HG02840 (cell line): ENCODE results near the gene RHBDD3.

ENCODE experiments used
- ATAC-seq: cut with Tn5 transposase; IDR thresholded peaks from one replicate; pipeline ENCODE4 v1.9.1; 2021; ENCODE audit warnings: mild to moderate bottlenecking, moderate library complexity, moderate number of reproducible peaks; ENCODE audit not compliant: unreplicated experiment, low FRiP score

RHBDD3 gene

GRCh38 chr22:29306835-29307595 lies 39.2 kb upstream of the RHBDD3 start:
- ATAC-seq = no peak

GRCh38 chr22:29306175-29306834 lies 38.5 kb upstream of the RHBDD3 start, which contains the start of gene GAS2L1:
GAS2L1 (plus strand) TSS chr22:29306650; CDS start chr22:29308106, 1,456 bp downstream.
- ATAC-seq = no peak

- no peak for ATAC-seq
Observed at GRCh38 chr22:29305836-29306174, 38.0 kb upstream of the RHBDD3 start.

- ATAC-seq = no peak
Observed at GRCh38 chr22:29302681-29303465, 35.1 kb upstream of the RHBDD3 start.

GRCh38 chr22:29302402-29302680 lies 34.6 kb upstream of the RHBDD3 start:
- no peak for ATAC-seq

GRCh38 chr22:29301716-29302401 lies 34.1 kb upstream of the RHBDD3 start:
- no peak for ATAC-seq

GRCh38 chr22:29300807-29301601 lies 33.2 kb upstream of the RHBDD3 start:
- ATAC-seq = no peak

GRCh38 chr22:29300467-29300806 lies 32.7 kb upstream of the RHBDD3 start:
- ATAC-seq = no peak

- no peak for ATAC-seq
Observed at GRCh38 chr22:29299136-29299900, 31.5 kb upstream of the RHBDD3 start.

GRCh38 chr22:29298641-29299040 lies 30.9 kb upstream of the RHBDD3 start:
- no peak for ATAC-seq

- ATAC-seq = no peak
Observed at GRCh38 chr22:29292379-29292778, 24.6 kb upstream of the RHBDD3 start.

- ATAC-seq = no peak
Observed at GRCh38 chr22:29291215-29291614, 23.4 kb upstream of the RHBDD3 start.

GRCh38 chr22:29290061-29290460 lies 22.3 kb upstream of the RHBDD3 start:
- ATAC-seq = no peak

GRCh38 chr22:29288837-29289236 lies 21.1 kb upstream of the RHBDD3 start:
- ATAC-seq = no peak

GRCh38 chr22:29284196-29284595 lies 16.4 kb upstream of the RHBDD3 start:
- no peak for ATAC-seq

- ATAC-seq = no peak
Observed at GRCh38 chr22:29277927-29278326, 10.1 kb upstream of the RHBDD3 start.

GRCh38 chr22:29275819-29276565 lies 8.2 kb upstream of the RHBDD3 start:
- no peak for ATAC-seq

- no peak for ATAC-seq
Observed at GRCh38 chr22:29275167-29275566, 7.4 kb upstream of the RHBDD3 start.

GRCh38 chr22:29272624-29273023 lies 4.8 kb upstream of the RHBDD3 start:
- no peak for ATAC-seq
